HG03439 (cell line): ENCODE measurements around the gene VPS37D.
A peak's percentile ranks its signal among the peaks of the same experiment; 100 is the strongest.

Experiments
- ATAC-seq: cut with Tn5 transposase; IDR thresholded peaks from one replicate; pipeline ENCODE4 v1.9.1; 2021; ENCODE audit warnings: mild to moderate bottlenecking, moderate library complexity; ENCODE audit not compliant: unreplicated experiment

The VPS37D gene

GRCh38 chr7:73679709-73680108 lies 12.1 kb downstream of the VPS37D start:
- ATAC-seq, result no peak

- no peak for ATAC-seq
Measured at GRCh38 chr7:73680501-73680900, 12.9 kb downstream of the VPS37D start.

- no peak for ATAC-seq
Measured at GRCh38 chr7:73681031-73681430, 13.4 kb downstream of the VPS37D start.

- ATAC-seq, result no peak
Measured at GRCh38 chr7:73682745-73683055, 15.1 kb downstream of the VPS37D start.

- peak; percentile 91 for ATAC-seq
Measured at GRCh38 chr7:73683056-73683787, 15.6 kb downstream of the VPS37D start, which contains the start of the genes BUD23 and DNAJC30. BUD23 (plus strand) TSS chr7:73683597; CDS start chr7:73683626, 29 bp downstream. DNAJC30 (minus strand) TSS chr7:73683453; CDS start chr7:73683423, 30 bp downstream.

- peak; percentile 18 for ATAC-seq
Measured at GRCh38 chr7:73683788-73684693, 16.4 kb downstream of the VPS37D start.

- ATAC-seq, result no peak
Measured at GRCh38 chr7:73685311-73685710, 17.7 kb downstream of the VPS37D start.

GRCh38 chr7:73688288-73688687 lies 20.7 kb downstream of the VPS37D start:
- ATAC-seq, result no peak

- ATAC-seq, result no peak
Measured at GRCh38 chr7:73690646-73691045, 23.0 kb downstream of the VPS37D start.

GRCh38 chr7:73696372-73696771 lies 28.7 kb downstream of the VPS37D start:
- ATAC-seq, result no peak

GRCh38 chr7:73698410-73698809 lies 30.8 kb downstream of the VPS37D start:
- ATAC-seq, result no peak

GRCh38 chr7:73699370-73700068 lies 31.9 kb downstream of the VPS37D start:
- ATAC-seq, result no peak

GRCh38 chr7:73700069-73700423 lies 32.4 kb downstream of the VPS37D start:
- ATAC-seq, result no peak

GRCh38 chr7:73700581-73701134 lies 33.0 kb downstream of the VPS37D start:
- ATAC-seq, result no peak

GRCh38 chr7:73701357-73701995 lies 33.8 kb downstream of the VPS37D start:
- ATAC-seq, result no peak

- ATAC-seq, result no peak
Measured at GRCh38 chr7:73702226-73702625, 34.6 kb downstream of the VPS37D start.

- ATAC-seq, result no peak
Measured at GRCh38 chr7:73702665-73703064, 35.0 kb downstream of the VPS37D start.

- no peak for ATAC-seq
Measured at GRCh38 chr7:73703225-73703624, 35.6 kb downstream of the VPS37D start.

- ATAC-seq, result no peak
Measured at GRCh38 chr7:73703757-73704639, 36.4 kb downstream of the VPS37D start.
